BLaER1 (cell line): Measurements from ENCODE around the gene DPP8.

ENCODE experiments used
- H3K27ac ChIP-seq: shearing (Covaris generic); formaldehyde crosslinking; 2 replicates; pipeline ENCODE4 v1.8.1; 2022
- H3K27me3 ChIP-seq: shearing (Covaris generic); formaldehyde crosslinking; 2 replicates; pipeline ENCODE4 v1.8.1; 2022
- H3K36me3 ChIP-seq: shearing (Covaris generic); formaldehyde crosslinking; 2 replicates; pipeline ENCODE4 v1.8.1; 2022
- H3K4me1 ChIP-seq: shearing (Covaris generic); formaldehyde crosslinking; 2 replicates; pipeline ENCODE4 v1.8.1; 2022
- H3K4me2 ChIP-seq: shearing (Covaris generic); formaldehyde crosslinking; 2 replicates; pipeline ENCODE4 v1.8.1; 2022
- H3K4me3 ChIP-seq: shearing (Covaris generic); formaldehyde crosslinking; 2 replicates; pipeline ENCODE4 v1.8.1; 2022
- H3K9ac ChIP-seq: shearing (Covaris generic); formaldehyde crosslinking; 2 replicates; pipeline ENCODE4 v1.8.1; 2022
- H3K9me3 ChIP-seq: shearing (Covaris generic); formaldehyde crosslinking; 2 replicates; pipeline ENCODE4 v1.8.1; 2022
- H4K20me1 ChIP-seq: shearing (Covaris generic); formaldehyde crosslinking; 2 replicates; pipeline ENCODE4 v1.8.1; 2022
- Cebpa-rat ChIP-seq: shearing (Covaris generic); IDR thresholded peaks from 2 replicates; pipeline ENCODE4 v1.8.1; 2022

Gene DPP8

GRCh38 chr15:65547841-65548240, 30.4 kb upstream of the DPP8 start:
- Histone ChIP-seq H3K9me3 (no peaks in the 10 kb centered on the region), H3K9ac (no peak overlapping the region), H3K36me3 (peaks cover 37% of the 10 kb centered on the region), H3K4me3 (no peak overlapping the region), H3K4me2 (no peak overlapping the region), H3K27ac (no peak overlapping the region), H3K4me1 (peaks cover 16% of the 10 kb centered on the region), H4K20me1 (peaks cover 96% of the 10 kb centered on the region), H3K27me3 (no peaks in the 10 kb centered on the region)
- no peak for TF ChIP-seq Cebpa-rat

- H4K20me1 ChIP-seq, result peaks cover 100% of the 10 kb centered on the region
- no peak overlapping the region for H3K4me2 ChIP-seq
- H3K36me3 ChIP-seq, result peaks cover 30% of the 10 kb centered on the region
- no peak overlapping the region for H3K9ac ChIP-seq
- H3K9me3 ChIP-seq, result peaks cover 8% of the 10 kb centered on the region
- no peak overlapping the region for H3K27ac ChIP-seq
- no peaks in the 10 kb centered on the region for H3K4me1 ChIP-seq
- TF ChIP-seq Cebpa-rat, result no peak
- H3K4me3 ChIP-seq, result no peak overlapping the region
- no peaks in the 10 kb centered on the region for H3K27me3 ChIP-seq
These were observed 23.8 kb upstream of the DPP8 start for GRCh38 chr15:65541231-65541820.

- Histone ChIP-seq H3K27ac (no peak overlapping the region), H3K4me3 (no peak overlapping the region), H3K9me3 (peaks cover 8% of the 10 kb centered on the region), H4K20me1 (peaks cover 100% of the 10 kb centered on the region), H3K36me3 (peaks cover 36% of the 10 kb centered on the region), H3K9ac (no peak overlapping the region), H3K4me1 (no peaks in the 10 kb centered on the region), H3K27me3 (no peaks in the 10 kb centered on the region), H3K4me2 (no peak overlapping the region)
- no peak for TF ChIP-seq Cebpa-rat
These were observed 22.8 kb upstream of the DPP8 start for GRCh38 chr15:65540314-65540713.

- Histone ChIP-seq H3K4me1 (peaks cover 28% of the 10 kb centered on the region), H3K4me3 (no peak overlapping the region), H3K27ac (no peak overlapping the region), H4K20me1 (peaks cover 90% of the 10 kb centered on the region), H3K4me2 (no peak overlapping the region), H3K9me3 (peaks cover 8% of the 10 kb centered on the region), H3K9ac (no peak overlapping the region), H3K36me3 (peaks cover 45% of the 10 kb centered on the region), H3K27me3 (no peaks in the 10 kb centered on the region)
- no peak for TF ChIP-seq Cebpa-rat
These were observed 17.7 kb upstream of the DPP8 start for GRCh38 chr15:65535192-65535591.

- peak overlapping the region; percentile 90 for H3K4me2 ChIP-seq
These were observed 15.7 kb upstream of the DPP8 start for GRCh38 chr15:65533057-65533756.

GRCh38 chr15:65532738-65533051, 15.2 kb upstream of the DPP8 start:
- Histone ChIP-seq H3K4me2 (peak overlapping the region; percentile 90), H3K27ac (no peak overlapping the region), H3K4me3 (no peak overlapping the region), H3K9ac (no peak overlapping the region), H3K9me3 (peaks cover 8% of the 10 kb centered on the region), H3K27me3 (no peaks in the 10 kb centered on the region), H4K20me1 (peaks cover 65% of the 10 kb centered on the region), H3K36me3 (peaks cover 37% of the 10 kb centered on the region), H3K4me1 (peaks cover 35% of the 10 kb centered on the region)
- TF ChIP-seq Cebpa-rat, result no peak

More at GRCh38 chr15:65533057-65533756, 15.7 kb upstream of the DPP8 start:
- Histone ChIP-seq H3K27me3 (no peaks in the 10 kb centered on the region), H3K36me3 (peaks cover 39% of the 10 kb centered on the region), H3K9ac (no peak overlapping the region), H4K20me1 (peaks cover 70% of the 10 kb centered on the region), H3K27ac (no peak overlapping the region), H3K4me3 (no peak overlapping the region), H3K9me3 (peaks cover 8% of the 10 kb centered on the region), H3K4me1 (peaks cover 35% of the 10 kb centered on the region)
- no peak for TF ChIP-seq Cebpa-rat

- Histone ChIP-seq H3K4me2 (peak within 1 kb of the TSS; percentile 90), H3K9me3 (no peaks in the 10 kb centered on the region), H4K20me1 (peaks cover 43% of the 10 kb centered on the region), H3K4me1 (peaks cover 35% of the 10 kb centered on the region), H3K9ac (peak within 1 kb of the TSS; percentile 93), H3K4me3 (peak within 1 kb of the TSS; percentile 90), H3K27ac (peak within 1 kb of the TSS; percentile 95), H3K27me3 (no peaks in the 10 kb centered on the region), H3K36me3 (peaks cover 16% of the 10 kb centered on the region)
- no peak for TF ChIP-seq Cebpa-rat
These were observed 13.0 kb upstream of the DPP8 start, which contains the start of gene HACD3 for GRCh38 chr15:65530318-65531111. Gene HACD3, plus strand, starts transcription at chr15:65530463. Its CDS starts 169 bp downstream, at chr15:65530632.

- Histone ChIP-seq H3K4me2 (peak overlapping the region; percentile 90), H3K27ac (peak overlapping the region; percentile 95), H3K9me3 (no peaks in the 10 kb centered on the region), H3K4me1 (peaks cover 35% of the 10 kb centered on the region), H3K27me3 (no peaks in the 10 kb centered on the region), H3K9ac (peak overlapping the region; percentile 93), H4K20me1 (peaks cover 36% of the 10 kb centered on the region), H3K36me3 (peaks cover 9% of the 10 kb centered on the region), H3K4me3 (peak overlapping the region; percentile 90)
- no peak for TF ChIP-seq Cebpa-rat
These were observed 12.4 kb upstream of the DPP8 start for GRCh38 chr15:65529762-65530317.

- H3K9me3 ChIP-seq, result no peaks in the 10 kb centered on the region
- no peaks in the 10 kb centered on the region for H3K36me3 ChIP-seq
- no peak overlapping the region for H3K4me2 ChIP-seq
- no peak for TF ChIP-seq Cebpa-rat
- H3K27me3 ChIP-seq, result no peaks in the 10 kb centered on the region
- H3K9ac ChIP-seq, result no peak overlapping the region
- no peak overlapping the region for H3K27ac ChIP-seq
- H3K4me3 ChIP-seq, result no peak overlapping the region
- H4K20me1 ChIP-seq, result peaks cover 24% of the 10 kb centered on the region
- peaks cover 31% of the 10 kb centered on the region for H3K4me1 ChIP-seq
These were observed 11.1 kb upstream of the DPP8 start for GRCh38 chr15:65528461-65529060.
